OCI-LY1 (cell line): ENCODE results near the gene C12orf75.

Source experiments
- CTCF ChIP-seq: fragments of 200-600 bp; sonication (generic), shearing (Covaris generic); IDR thresholded peaks from 2 replicates; pipeline ENCODE4 v1.5.1; 2017; ENCODE audit warnings: mild to moderate bottlenecking, antibody characterized with exemption, low read length, moderate library complexity, mixed read lengths
- EZH2 ChIP-seq: fragments of 200-600 bp; sonication (generic), shearing (Covaris generic); IDR thresholded peaks from 2 replicates; pipeline ENCODE4 v1.8.0; 2017; ENCODE audit warnings: borderline replicate concordance, mixed run types, mild to moderate bottlenecking, antibody characterized with exemption, low read length, moderate library complexity, mixed read lengths

DNA sequence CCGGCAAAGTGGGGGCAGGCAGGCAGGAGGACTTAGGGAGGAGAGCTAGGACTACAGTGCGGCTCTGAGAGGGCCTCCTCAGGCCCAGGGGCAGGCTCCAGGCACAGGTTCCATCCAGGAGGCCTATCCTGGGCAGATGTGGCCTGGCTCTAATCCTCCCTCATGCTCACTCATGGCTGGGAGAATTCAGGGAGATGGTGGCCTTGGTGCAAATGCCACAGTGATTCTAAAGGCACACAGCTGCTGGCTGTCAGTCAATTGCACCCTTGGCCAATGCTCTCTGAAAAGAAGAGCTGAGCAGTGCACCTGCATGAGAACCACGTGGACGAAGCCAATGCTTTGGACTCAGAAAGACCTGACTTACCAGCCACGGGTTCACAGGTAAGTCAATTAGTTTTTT lies 89.6 kb downstream of the C12orf75 start:
- TF ChIP-seq CTCF (no peak), EZH2 (no peak)
